ENCODE results near the gene NOL12.
"Not testable (repeated sequence)": the region's sequence is repeated elsewhere in the genome, so short reads cannot be mapped to it uniquely, and the experiment has no call there.

NOL12 gene

GRCh38 chr22:37717235-37717634, 31.1 kb downstream of the NOL12 start:
- DNase-seq, result not testable (repeated sequence)

GRCh38 chr22:37717746-37718305, 31.7 kb downstream of the NOL12 start:
- DNase-seq, result not testable (repeated sequence)

- no peak for DNase-seq
These were observed 39.6 kb downstream of the NOL12 start for GRCh38 chr22:37725551-37726240.

GRCh38 chr22:37726241-37726887, 40.2 kb downstream of the NOL12 start:
- DNase-seq, result no peak

DNA sequence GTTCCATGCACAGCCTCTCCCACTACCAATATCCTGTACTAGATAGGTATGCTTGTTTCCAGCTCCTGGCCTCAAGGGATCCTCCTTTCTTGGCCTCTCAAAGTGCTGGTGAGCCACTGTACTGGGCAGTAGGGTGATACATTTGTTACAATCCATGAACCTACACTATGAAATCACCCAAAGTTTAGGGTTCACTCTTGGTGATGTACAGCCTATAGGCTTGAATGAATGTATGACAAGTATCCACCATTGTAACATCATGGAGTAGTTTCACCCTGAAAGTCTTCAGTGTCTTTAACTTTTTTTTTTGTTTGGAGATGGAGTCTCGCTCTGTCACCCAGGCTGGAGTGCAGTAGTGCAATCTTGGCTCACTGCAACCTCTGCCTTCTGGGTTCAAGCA, 42.5 kb downstream of the NOL12 start:
- DNase-seq, result no peak

GRCh38 chr22:37731804-37732471, 45.8 kb downstream of the NOL12 start:
- DNase-seq, result no peak

DNA sequence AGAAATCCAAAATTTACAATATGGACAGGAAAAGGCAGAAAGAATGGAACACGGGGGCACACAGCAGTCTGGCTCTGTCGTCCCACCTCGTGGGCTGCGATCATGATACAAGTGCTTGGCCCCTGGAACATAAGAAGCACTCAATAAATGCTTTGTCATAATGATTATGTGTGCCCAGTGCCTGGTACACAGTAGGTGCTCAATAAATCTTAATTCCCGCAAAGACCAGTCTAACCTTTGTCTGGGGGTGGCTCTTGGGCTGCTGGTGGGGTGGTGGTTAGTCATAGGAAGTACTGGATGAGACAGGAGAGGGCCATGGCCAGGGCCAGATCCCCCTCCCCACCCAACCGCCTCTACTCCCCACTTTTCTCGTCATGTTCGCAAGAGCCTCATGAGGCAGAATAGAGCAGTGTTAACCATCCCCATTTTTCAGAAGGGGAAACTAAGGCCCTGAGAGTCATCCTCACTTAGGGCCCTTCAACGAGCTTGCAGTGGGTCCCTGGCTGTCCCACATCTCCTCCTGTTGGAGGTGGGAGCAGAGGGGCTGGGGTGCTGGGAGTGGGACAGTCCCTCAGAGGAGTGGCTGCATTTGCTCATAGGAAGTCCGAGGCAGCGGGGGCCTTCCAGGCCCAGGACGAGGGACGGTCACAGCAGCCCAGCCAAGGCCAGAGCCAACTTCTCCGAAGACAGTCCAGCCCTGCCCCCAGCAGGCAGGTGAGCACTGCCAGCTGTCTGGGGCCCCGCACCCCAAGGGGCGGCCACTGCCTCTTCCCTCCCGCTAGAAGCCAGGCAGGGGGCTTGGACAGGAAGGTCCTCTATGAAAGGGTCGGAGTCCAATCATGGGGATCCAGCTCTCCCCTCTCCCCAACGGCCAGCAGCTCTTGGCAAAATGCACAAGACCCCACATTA, 46.8 kb downstream of the NOL12 start:
- DNase-seq, result no peak

DNA sequence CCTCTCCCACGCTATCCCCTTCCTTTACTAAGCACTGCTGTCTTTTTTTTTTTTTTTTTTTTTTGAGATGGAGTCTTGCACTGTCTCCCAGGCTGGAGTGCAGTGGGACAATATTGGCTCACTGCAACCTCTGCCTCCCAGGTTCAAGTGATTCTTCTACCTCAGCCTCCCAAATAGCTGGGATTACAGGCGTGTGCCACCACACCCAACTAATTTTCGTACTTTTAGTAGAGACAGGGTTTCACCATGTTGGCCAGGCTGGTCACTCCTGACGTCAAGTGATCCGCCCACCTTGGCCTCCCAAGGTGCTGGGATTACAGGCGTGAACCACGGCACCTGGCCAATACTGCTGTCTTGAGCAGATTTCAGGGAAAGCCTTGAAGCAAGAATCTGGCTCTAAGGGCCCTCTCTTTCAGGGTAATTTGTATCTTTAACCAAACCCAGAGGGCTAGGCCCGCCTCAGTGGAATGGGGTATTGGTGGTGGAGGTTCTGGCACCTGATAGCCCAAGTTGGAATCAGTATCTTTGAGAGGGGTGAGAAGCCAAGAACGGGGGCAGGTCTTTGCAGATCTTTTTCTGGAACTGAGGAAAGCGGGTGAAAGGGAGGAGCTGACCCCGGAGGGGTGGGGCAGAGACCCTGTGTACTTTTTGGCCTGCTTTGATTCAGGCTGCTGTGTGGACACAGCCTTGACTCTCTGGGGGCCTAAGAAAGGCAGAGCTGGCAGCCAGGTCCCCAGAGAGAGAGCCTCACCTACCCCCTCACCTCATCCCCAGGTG, 47.7 kb downstream of the NOL12 start:
- no peak for DNase-seq

DNA sequence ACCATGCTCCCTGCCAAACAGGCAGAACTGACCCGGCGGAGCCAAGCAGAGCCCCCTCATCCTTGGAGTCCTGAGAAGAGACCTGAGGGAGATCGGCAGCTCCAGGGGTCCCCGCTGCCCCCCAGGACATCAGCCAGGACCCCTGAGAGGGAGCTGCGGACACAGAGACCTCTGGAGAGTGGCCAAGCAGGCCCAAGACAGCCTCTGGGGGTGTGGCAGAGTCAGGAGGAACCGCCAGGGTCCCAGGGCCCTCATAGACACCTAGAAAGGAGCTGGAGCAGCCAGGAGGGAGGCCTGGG, 48.2 kb downstream of the NOL12 start:
- DNase-seq, result no peak

GRCh38 chr22:37734964-37735451, 48.9 kb downstream of the NOL12 start:
- DNase-seq, result no peak

DNA sequence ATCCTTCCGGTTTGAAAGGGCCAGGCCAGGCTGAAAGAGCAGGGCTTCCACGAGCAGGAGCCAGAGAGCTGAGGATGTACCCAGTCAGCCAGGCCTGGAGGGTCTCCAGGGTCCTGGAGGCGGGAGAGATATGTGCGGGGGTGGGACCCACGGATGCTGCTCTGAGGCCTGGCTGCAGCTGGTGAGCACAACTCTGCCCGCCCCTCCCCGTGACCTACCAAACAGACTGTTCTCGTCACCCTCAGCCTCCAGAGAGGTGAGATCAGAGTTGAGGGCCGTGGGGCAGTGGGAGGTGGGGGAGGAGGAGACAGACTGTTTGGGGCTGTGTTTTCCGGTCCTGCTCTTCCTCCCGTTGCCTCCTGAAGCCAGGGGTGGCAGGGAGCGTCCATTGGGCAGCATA, 52.9 kb downstream of the NOL12 start:
- no peak for DNase-seq

GRCh38 chr22:37739611-37740049, 53.5 kb downstream of the NOL12 start:
- DNase-seq, result no peak

DNA sequence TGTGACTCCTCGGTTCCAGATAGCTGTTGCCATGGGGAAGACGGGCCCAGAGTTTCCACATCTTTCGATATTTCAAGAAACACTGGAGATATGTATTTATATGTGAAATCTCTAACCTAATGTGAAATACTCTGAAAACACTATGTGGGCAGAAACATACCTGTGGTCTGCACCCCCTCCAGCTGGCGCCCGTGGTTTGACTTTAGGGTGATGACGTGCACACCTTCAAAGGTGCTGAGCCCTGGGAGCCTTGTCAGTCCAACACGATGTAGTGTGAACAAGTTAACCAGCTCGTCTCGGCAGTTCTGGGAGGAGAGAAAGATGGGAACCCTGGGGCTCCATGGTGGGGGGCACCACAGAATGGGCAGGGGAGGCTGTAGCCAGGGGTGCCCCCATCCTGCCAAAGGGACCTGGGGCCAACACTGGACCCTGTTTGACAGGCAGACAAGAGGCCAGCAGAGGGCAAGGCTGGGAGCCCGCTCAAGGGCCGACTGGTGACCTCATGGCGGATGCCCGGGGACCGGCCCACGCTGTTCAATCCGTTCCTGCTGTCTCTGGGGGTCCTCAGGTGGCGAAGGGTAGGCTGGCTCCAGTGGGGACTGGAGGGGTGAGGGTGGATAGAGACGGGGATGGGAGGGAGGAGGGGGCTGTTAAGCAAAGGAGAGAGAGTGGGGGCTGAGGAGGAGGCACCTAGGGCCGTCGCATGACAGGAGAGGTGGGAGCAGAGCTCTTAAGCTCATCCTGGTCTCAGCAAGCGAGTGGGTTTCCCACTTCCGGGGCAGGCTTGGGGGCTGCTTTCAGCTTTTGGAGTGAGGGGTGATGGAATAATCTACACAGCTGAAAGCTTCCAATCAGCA, 54.5 kb downstream of the NOL12 start:
- DNase-seq, result no peak

- DNase-seq, result no peak
These were observed 55.2 kb downstream of the NOL12 start for GRCh38 chr22:37741312-37741795.

DNA sequence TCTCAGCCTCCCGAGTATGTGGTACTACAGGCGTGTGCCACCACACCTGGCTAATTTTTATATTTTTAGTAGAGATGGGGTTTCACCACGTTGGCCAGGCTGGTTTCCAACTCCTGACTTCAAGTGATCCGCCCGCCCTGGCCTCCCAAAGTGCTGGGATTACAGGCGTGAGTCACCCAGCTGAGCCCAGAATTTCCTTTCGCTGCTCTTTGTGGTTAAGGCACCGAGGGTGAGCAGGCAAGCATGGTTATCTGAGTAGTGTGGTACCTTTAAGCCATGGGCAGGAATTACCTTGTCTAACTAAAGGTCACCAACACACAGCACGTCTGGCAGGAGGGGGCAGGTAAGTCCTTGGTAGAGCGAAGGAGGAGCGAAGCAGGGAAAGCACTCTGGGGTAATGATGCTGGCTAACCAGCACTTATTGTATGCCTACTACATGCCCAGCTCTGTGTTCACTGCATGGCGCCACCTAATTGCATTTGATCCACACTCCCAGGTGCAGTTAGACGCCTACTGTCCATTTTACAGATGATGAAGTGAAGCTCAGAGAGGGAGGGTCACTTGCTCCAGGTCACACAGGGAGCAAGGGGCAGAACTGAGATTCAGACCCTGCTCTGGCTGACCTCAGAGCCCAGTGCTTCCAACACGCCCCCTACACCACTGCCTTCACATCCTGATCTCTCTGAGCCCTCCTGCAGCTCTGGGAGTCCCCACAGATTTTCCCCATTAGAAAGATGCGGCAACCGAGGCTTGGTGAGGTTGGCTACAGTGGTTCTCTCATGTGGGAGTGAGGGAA, 56.4 kb downstream of the NOL12 start:
- DNase-seq, result no peak
